ENCODE results near the gene TMEM219.
"Not testable (repeated sequence)": the region's sequence is repeated elsewhere in the genome, so short reads cannot be mapped to it uniquely, and the experiment has no call there.

TMEM219 gene

GRCh38 chr16:29961479-29962343, at the start of gene TMEM219:
TSS of gene TMEM219 (plus strand) at chr16:29962079. CDS start at chr16:29963144, 1,065 bp downstream.
- no peak for FAIRE-seq

GRCh38 chr16:29912087-29912486, 49.8 kb upstream of the TMEM219 start:
- FAIRE-seq: no peak

- no peak for FAIRE-seq
These were observed 48.4 kb upstream of the TMEM219 start for GRCh38 chr16:29913514-29913913.

- no peak for FAIRE-seq
These were observed 46.2 kb upstream of the TMEM219 start for GRCh38 chr16:29915590-29916247.

GRCh38 chr16:29916979-29917378, 44.9 kb upstream of the TMEM219 start:
- no peak for FAIRE-seq

GRCh38 chr16:29920288-29921033, 41.4 kb upstream of the TMEM219 start:
- FAIRE-seq: no peak

- no peak for FAIRE-seq
These were observed 40.9 kb upstream of the TMEM219 start for GRCh38 chr16:29921034-29921385.

GRCh38 chr16:29922326-29922725, 39.6 kb upstream of the TMEM219 start:
- no peak for FAIRE-seq

GRCh38 chr16:29922986-29923501, 38.8 kb upstream of the TMEM219 start:
- FAIRE-seq: no peak

GRCh38 chr16:29925105-29925756, 36.6 kb upstream of the TMEM219 start:
- no peak for FAIRE-seq

- FAIRE-seq: peak; percentile 31
These were observed 35.8 kb upstream of the TMEM219 start, which contains the start of gene KCTD13 for GRCh38 chr16:29925781-29926710. TSS of gene KCTD13 (minus strand) at chr16:29926226. CDS start at chr16:29926033, 193 bp downstream.

- FAIRE-seq: no peak
These were observed 35.2 kb upstream of the TMEM219 start for GRCh38 chr16:29926711-29927052.

- FAIRE-seq: no peak
These were observed 34.6 kb upstream of the TMEM219 start for GRCh38 chr16:29927070-29927905.

GRCh38 chr16:29931750-29932149, 30.1 kb upstream of the TMEM219 start:
- not testable (repeated sequence) for FAIRE-seq

- no peak for FAIRE-seq
These were observed 21.2 kb upstream of the TMEM219 start for GRCh38 chr16:29940656-29941055.

- peak; percentile 98 for FAIRE-seq
These were observed 17.8 kb upstream of the TMEM219 start for GRCh38 chr16:29943846-29944799.

- no peak for FAIRE-seq
These were observed 14.0 kb upstream of the TMEM219 start for GRCh38 chr16:29947897-29948296.

GRCh38 chr16:29950806-29951461, 10.9 kb upstream of the TMEM219 start:
- FAIRE-seq: no peak
